Measurements from ENCODE around the gene PBXIP1.
"Not testable (repeated sequence)": the region's sequence is repeated elsewhere in the genome, so short reads cannot be mapped to it uniquely, and the experiment has no call there.

PBXIP1 gene

DNA sequence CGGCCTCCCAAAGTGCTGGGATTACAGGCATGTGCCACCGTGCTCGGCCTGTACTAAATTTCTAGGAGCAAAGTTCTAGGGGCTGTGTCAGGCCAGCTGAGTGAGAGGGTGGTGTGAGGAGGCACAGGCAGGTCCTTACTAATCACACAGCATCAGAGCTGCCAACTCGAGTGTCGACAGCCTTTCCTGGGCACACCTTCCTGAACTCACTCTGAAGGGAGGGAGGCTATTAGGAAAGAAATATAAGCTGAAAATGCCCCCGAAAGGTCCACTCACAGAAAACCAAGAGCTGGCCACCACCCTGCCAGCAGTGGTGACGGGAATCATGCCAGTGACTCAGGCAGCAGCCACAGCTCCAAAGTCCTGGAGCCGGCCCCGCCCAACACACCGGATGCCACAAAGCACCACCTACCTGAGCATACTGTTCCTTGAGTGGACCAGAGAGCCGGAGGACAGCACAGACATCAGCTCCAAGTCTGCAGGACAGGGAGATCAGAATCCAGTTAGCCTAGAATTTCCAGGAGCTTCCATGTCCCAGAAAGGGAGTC, 23.9 kb downstream of the PBXIP1 start:
- DNase-seq, result no peak

DNA sequence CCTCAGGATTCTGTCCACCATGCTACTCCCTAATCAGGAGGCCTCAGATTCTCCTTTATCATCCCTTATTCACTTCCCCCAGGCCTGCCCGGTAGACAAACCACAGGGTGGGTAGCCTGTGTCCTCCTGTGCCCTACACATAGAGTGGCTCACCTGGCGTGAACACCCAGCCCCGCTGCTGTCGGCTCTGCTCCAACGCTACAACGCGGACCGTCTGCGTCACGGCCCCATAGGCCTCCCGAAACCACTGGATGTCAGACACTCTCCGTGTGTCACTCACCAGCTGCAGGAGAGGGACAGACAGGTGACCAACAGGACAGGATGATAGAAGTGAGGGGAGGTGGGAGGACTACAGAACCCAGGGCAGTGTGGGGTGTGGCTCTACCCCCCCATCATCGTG, 29.7 kb downstream of the PBXIP1 start:
- DNase-seq, result no peak

DNA sequence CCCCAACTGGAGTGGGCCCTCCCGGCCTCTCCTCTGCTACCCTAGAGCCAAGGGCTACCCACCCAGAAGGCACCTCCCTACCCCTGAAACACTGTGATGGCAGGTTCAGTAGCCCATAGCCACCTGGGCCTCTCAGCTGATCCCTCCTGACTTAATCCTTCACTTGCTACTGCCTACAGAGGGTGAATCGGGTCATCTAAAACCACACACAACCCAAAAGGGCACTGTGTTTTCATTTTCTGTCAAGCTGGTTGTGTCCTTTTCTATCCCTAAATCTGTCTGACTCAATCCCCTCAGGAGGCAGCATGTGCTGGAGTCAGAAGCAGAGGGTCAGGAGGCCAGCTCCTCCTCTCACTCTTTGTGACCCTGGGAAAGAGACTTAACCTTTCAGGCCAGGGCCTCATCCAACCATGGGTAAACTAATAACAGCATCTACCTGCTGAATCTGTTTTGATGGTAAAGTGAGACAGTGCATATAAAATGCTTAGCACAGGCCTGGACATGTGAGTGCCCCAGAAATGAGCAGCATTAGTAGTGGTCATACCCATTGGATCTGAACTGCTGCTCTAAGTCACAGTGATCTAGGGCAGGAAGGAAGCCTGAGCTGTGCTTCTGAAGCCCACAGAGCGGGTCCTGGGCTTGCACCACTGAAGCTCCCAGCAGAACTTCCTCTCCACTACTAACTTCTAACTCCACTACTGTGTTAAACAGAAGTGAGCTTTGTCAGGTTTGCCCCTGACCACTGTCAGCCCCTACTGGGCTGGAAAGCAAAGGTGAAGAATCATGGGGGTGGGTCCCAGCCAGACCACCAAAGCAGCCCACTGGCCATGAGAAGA, 30.3 kb downstream of the PBXIP1 start:
- DNase-seq, result no peak

DNA sequence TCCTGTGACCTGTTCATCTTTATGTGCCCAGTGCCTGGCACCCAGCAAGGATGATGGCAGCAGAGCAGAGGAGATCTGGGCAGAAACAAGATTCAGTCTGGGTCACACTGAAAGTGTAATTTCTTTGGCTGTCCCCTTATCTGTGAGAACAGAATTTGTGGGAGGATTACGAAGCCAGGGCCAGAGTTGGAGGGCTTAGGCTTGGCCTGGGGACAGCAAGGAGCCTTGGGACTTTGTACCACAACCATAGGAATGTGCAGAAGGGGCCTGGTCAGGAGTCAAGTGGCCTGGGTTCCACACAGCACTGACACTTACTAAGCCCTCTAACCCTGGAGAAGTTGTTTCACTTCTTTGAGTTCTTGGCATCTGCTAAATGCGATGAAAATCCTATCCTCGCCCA, 32.2 kb downstream of the PBXIP1 start:
- DNase-seq, result no peak

DNA sequence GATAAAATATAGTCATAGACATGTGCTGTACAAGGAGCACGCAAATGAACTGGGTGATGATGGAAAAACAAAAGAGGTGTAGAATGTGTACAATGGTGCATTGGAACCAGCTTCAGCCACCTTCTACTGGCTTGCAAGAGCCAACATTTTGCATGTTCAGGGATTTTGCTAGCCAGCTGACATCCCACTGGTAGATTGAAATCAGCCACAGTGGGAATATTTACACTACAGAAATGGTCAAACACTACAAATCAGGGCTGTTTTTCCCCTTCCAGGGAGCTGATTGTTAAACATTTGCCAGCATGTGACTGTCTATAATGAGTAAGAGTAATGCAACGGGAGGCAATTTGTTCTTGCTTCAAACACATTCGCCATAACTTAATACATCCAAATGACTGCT, 42.6 kb downstream of the PBXIP1 start:
- DNase-seq, result no peak

DNA sequence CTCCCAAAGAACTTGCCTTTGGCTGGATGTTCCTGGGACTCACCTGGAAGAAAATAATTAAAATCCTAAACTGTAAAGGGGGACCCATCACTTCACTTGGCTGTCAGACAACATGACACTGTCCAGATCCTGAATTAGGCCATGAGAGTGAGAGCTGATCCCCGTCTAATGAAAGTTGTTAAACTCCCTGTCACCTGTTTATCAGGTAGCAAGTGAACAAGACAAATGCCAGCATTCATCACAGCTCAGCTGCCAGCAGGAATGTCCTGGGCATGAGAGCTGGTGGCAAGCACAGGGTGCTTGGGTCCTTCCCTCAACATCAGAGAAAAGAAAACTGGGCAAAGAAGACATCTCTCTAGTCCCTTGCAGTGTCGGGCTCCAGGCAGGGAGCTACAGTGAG, 43.1 kb downstream of the PBXIP1 start:
- no peak for DNase-seq

DNA sequence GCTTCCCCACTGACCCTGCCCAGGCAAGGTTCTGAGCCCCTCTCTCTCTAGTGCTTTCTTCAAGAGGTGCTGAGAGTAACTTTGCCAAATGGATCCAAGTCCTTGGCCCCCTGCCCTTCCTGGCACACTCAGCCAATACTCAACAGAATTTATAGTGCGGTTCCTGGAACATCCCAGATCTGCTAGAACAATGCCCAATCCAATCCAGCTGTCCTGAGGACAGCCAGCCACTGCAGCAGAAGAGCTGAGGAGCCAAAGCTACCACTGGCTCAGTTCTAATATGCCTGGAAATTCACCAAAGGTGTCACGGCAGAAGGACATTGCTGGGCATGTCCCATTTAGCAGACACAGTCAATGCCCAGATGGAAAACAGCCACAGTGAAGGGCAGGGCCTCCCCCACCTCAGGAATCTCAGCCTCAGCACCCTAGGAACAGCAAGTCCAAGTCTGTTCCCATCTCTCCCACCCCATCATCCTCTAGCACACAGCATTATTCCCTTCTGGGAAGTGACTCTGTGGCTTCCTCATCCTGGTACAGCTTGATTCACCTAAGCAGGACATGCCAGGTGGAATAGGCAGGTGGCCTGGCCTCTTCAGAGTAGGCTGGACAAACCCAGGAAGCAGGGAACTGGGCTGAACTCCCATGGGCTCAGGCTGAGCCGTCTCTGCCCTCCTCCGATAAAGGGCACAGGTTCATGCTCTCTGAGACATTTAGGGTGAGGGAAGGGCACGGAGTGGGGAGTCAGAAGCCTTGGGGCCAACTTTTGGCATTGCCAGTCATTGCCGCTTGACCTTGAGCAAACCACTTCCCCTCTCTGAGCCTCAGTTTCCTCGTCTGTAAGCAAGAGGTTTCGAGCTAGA, 44.0 kb downstream of the PBXIP1 start:
- no peak for DNase-seq

DNA sequence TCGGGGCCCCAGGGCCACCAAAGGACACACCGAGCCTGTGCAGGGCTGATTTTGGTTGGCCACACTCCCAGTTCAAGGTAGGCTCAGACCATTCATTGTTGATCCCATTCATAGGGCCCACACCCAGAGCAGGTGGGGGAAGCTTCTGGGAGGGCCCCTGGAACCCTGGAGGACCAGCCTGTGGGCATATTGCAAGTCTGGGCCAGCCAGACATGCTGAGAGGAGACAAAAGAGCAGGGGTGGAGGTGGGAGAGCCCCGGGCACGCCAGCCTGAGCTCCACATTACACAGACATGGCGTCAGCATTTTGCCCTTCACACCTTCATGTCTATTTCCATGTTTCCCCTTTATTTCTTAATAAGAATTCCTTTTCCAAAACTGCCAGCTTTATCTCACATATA, 45.0 kb downstream of the PBXIP1 start:
- no peak for DNase-seq

DNA sequence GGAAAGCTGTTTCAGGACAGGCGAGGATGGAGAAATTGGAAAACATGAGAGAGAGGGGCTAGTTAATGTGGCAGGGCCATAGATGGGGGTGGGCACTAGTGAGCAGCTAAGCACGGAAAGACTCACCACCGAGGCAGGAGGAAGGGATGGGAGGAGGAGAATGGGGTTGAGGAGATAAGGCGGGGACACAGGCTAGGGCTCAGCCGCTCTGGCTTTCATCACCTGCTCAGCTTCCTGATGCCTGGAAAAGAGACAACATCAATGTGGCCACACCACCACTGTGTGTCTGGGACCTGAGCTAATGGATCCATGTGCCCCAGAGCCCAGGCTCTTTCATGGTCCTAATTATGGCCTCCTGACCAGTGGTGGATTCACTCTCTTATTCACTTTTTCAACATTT, 47.0 kb downstream of the PBXIP1 start:
- no peak for DNase-seq

DNA sequence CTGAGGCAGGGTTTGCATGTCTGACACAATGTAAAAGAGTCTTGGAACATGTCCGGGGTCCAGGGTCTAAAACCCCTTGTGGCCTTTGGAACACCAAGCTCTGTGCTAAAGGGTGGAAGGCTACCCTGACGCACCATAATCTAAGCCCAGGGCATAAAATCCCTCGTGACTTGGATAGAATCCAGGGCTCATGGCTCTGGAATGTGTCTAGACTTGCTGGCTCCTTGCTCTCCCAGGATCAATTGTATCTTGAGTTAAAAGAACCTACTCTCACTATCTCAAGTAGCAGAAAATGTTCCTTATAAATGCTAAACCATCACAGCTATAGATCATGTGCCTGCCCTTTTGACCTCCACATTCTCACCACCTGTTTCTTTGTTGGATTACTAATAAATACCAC, 47.8 kb downstream of the PBXIP1 start:
- DNase-seq, result not testable (repeated sequence)

DNA sequence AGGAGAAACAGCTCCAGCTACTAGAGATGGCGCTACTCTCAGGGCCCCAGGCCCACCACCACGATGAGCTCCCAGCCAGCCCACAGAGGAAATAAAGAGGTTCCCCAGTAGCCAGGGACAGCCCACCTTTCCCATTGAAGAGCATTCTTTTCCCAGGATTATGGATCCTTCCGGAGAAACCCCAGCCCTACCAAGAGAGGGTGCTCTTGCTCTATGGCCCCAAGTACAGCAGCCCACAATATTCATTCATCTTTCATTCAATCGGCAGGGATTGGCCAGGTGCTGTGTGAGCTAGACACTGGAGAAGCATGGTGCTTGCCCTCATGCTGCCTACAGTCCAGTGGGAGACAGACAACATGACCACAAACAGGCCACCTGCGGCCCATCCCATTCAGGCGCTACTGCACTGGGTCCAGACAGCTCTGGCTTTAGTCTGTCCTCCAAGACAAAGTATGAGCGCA, 49.2 kb downstream of the PBXIP1 start:
- DNase-seq, result no peak

DNA sequence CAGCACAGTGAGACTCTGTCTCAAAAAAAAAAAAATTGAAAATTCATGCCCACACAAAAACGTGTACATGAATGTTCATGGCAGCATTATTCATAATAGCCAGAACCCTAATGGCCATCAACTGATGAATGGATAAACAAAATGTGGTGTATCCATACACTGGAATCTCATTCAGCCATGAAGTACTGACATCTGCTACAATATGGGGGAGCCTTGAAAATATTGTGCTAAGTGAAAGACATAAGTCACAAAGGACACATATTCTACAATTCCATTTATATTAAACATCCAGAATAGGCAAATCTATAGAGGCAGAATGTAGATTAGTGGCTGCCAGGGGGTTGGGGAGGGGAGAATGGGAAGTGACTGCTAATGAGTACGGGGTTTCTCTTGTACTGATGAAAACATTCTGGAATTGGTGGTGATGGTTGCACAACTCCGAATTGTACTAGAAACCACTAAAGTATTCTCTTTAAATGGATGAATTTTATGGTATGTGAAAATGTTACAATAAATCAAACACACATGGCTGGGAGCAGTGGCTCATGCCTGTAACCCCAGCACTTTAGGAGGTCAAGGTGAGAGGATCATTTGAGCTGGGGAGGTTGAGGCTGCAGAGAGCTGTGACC, 52.8 kb downstream of the PBXIP1 start:
- DNase-seq, result no peak

DNA sequence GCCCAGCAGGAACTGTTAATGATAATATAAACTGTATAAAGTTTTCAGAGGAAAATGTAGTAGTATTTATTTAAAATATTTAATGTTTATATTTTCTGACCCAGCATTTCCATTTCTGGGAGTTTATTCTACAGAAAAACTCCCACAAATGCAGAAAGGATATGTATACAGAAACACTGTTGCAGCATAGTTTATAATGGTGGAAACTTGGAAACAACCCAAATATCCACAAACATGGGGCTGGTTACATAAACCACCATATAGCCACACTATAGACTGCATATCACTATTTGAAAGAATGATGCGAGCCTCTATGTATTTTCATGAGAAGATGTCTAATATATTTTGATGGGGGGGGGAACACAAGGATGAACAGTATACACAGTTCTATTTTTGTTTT, 54.3 kb downstream of the PBXIP1 start:
- DNase-seq, result no peak

DNA sequence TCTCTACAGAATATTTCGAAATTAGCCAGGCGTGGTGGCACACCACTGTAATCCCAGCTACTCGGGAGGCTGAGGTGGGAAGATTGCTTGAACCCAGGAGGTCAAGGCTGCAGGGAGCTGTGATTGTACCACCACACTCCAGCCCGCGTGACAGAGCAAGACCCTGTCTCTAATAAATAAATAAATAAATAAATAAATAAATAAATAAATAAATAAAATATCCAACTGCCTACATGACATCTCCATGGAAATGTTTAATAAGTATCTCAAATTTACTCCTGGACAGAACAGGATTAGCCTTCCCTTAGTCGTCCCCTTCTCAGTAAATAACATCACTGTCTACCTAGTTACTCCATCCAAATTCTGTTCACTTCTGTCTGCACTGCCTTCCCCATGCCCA, 56.9 kb downstream of the PBXIP1 start:
- DNase-seq, result no peak

DNA sequence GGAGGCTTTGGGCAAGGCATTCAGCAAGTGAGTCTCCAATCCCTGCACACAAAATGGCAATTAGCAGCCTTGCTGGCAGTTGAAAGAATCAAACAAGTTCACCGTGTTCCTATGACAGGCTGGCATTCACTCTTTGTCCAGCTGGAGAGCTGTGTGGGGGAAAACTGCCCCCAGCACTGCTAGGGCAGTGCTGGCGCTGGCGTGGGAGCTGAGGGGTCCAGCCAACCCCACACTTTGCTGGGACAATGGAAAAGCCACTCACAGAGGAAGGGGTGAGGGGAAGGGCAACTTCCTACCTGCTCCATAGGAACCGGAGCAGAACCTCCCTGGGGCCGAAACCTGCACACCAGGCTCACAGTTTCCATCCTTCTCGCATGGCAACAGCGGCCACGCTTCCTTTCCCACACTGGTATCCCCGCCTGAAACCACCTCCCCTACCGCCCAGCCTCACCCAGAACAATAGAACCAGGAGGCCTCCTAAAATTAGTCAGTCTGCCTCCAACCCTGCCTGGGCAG, 59.1 kb downstream of the PBXIP1 start:
- no peak for DNase-seq

DNA sequence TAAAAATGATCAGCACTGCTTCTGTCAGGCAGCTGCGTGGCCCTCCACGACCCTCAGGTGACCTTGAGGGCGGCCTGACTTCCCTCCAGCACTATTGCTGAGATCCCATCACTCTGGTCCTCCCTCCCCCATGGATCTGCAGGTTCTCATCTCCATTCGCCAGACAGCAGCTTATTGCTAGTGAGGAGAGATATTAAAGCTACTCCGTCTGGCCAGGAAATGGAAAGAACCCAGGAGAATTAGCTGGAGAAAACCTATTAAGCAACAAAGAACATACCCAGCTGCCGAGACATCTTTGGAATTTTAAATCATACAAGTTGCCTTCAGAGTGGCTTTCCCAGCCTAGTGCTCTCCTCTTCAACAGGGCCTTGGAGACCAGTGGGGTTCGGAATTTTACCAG, 60.1 kb downstream of the PBXIP1 start:
- no peak for DNase-seq
